GM19351 (cell line): Measurements from ENCODE around the gene AP1M2.

Experiments
- ATAC-seq: cut with Tn5 transposase; IDR thresholded peaks from one replicate; pipeline ENCODE4 v1.9.1; 2021; ENCODE audit warnings: mild to moderate bottlenecking, moderate library complexity; ENCODE audit not compliant: unreplicated experiment

Gene AP1M2

GRCh38 chr19:10587022-10587838 is at the start of gene AP1M2:
Gene AP1M2, minus strand, starts transcription at chr19:10587312. Its CDS starts 81 bp downstream, at chr19:10587231.
- no peak for ATAC-seq

- ATAC-seq = no peak
These were observed 49.3 kb upstream of the AP1M2 start for GRCh38 chr19:10636304-10636972.

GRCh38 chr19:10634963-10635362 is 47.9 kb upstream of the AP1M2 start:
- no peak for ATAC-seq

- ATAC-seq = no peak
These were observed 47.3 kb upstream of the AP1M2 start for GRCh38 chr19:10634430-10634829.

GRCh38 chr19:10631874-10632273 is 44.8 kb upstream of the AP1M2 start:
- no peak for ATAC-seq

- ATAC-seq = no peak
These were observed 38.6 kb upstream of the AP1M2 start for GRCh38 chr19:10625762-10626138.

- ATAC-seq = no peak
These were observed 38.1 kb upstream of the AP1M2 start, which contains the start of gene SLC44A2 for GRCh38 chr19:10625003-10625761. Gene SLC44A2, plus strand, starts transcription at chr19:10625553. Its CDS starts 81 bp downstream, at chr19:10625634.

GRCh38 chr19:10624585-10624984 is 37.5 kb upstream of the AP1M2 start:
- ATAC-seq = no peak

GRCh38 chr19:10621966-10622365 is 34.9 kb upstream of the AP1M2 start:
- no peak for ATAC-seq

- no peak for ATAC-seq
These were observed 33.7 kb upstream of the AP1M2 start for GRCh38 chr19:10620786-10621185.

- no peak for ATAC-seq
These were observed 31.7 kb upstream of the AP1M2 start for GRCh38 chr19:10618846-10619245.

GRCh38 chr19:10617409-10618121 is 30.5 kb upstream of the AP1M2 start:
- ATAC-seq = no peak

- no peak for ATAC-seq
These were observed 28.4 kb upstream of the AP1M2 start for GRCh38 chr19:10615429-10616023.

GRCh38 chr19:10612499-10613119 is 25.5 kb upstream of the AP1M2 start:
- ATAC-seq = no peak

- no peak for ATAC-seq
These were observed 24.8 kb upstream of the AP1M2 start for GRCh38 chr19:10611907-10612306.

- no peak for ATAC-seq
These were observed 17.4 kb upstream of the AP1M2 start for GRCh38 chr19:10604460-10604980.

- ATAC-seq = no peak
These were observed 16.9 kb upstream of the AP1M2 start for GRCh38 chr19:10603873-10604459.

- no peak for ATAC-seq
These were observed 16.2 kb upstream of the AP1M2 start for GRCh38 chr19:10603084-10603872.
